Prostate gland (tissue), 2 donors: ENCODE data around the gene SEPTIN7. TPM values are rescaled to one million over a fixed set of nuclear protein-coding genes. Genes with fewer than 3 reads are reported as not detected.

ENCODE experiments used
- DNase-seq: peaks from one replicate; pipeline ENCODE4 v3.0.0-alpha.2; 2019; ENCODE audit warnings: low spot score
- H3K27ac ChIP-seq, 2 donors: fragments of 200-600 bp; sonication (generic); 2 replicates each; pipeline ENCODE4 v1.5.1; 2017 to 2019
- H3K27me3 ChIP-seq: fragments of 200-600 bp; sonication (generic); replicated peaks from 2 replicates; pipeline ENCODE4 v1.5.1; 2019; ENCODE audit not compliant: insufficient read depth
- H3K36me3 ChIP-seq, 2 donors: fragments of 200-600 bp; sonication (generic); 1 replicate in 1 of 2; 2 replicates in 1 of 2; pipeline versions ENCODE4 v1.5.1 to v1.8.1; 2017 to 2019
- H3K4me1 ChIP-seq: fragments of 200-600 bp; sonication (generic); replicated peaks from 2 replicates; pipeline ENCODE4 v1.5.1; 2019
- H3K4me3 ChIP-seq, 2 donors: fragments of 200-600 bp; sonication (generic); 2 replicates each; pipeline ENCODE4 v1.5.1; 2017 to 2019
- H3K9me3 ChIP-seq: fragments of 200-600 bp; sonication (generic); 2 replicates; pipeline ENCODE4 v1.5.1; 2017
- CTCF ChIP-seq, 4 experiments: fragments of 200-600 bp in 2 of 4; fragments of 450-650 bp in 2 of 4; sonication (generic) in 2 of 4; IDR thresholded peaks; 1 replicate in 3 of 4; 2 replicates in 1 of 4; pipeline ENCODE4 v1.5.1; 2016 to 2019; ENCODE audit warnings: antibody characterized with exemption in 4 of 4, mild to moderate bottlenecking in 2 of 4, moderate library complexity in 2 of 4
- POLR2A ChIP-seq: fragments of 450-650 bp; IDR thresholded peaks from one replicate; pipeline ENCODE4 v1.6.1; 2016; ENCODE audit warnings: antibody characterized with exemption, mild to moderate bottlenecking
- POLR2AphosphoS5 ChIP-seq: sonication (generic); formaldehyde crosslinking; IDR thresholded peaks from one replicate; pipeline ENCODE4 v1.6.1; 2017; ENCODE audit warnings: antibody characterized with exemption
- WGBS: methylation state at CpG from one replicate; pipeline ENCODE4 v1.1.5; 2018; 5-methylcytosine and 5-hydroxymethylcytosine counted together
- intact Hi-C: fragments of 100-400 bp; cut with DNase I; formaldehyde crosslinking; loops from one replicate; pipeline ENCODE4 v1.14.2; 2022
- total RNA-seq, 2 donors: library from RNA; depleted of rRNA; stranded (reverse); fragments of >200 nt; gene quantifications; one replicate each; pipeline ENCODE4 v1.1.0, GENCODE V29; 2016

SEPTIN7 gene
- total RNA-seq, 2 donors from 2014 or later = 135 to 136 TPM

DNA sequence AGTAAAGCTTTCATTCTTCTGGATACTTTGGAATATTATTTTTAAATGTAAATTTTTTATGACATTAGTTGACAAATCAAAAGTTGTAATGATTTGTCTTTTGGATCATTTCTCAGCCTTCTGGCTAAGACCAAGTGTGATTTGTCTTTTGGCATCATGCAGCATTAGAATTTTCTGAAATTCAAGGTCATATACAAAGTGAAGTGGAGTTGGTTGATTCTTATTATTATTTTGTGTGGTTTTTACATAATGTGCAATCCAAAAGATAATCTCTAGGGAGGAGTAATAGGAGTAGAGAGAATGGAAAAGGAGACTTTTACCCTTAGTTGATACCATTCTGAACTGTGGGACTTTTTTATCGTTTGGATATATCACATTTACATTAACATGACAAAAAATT, 24.2 kb upstream of the SEPTIN7 start:
- 86% methylated on average over 1 of the region's 1 CpG for WGBS
- DNase-seq = no peak
- intact Hi-C loops = no loop called here
- no peaks in the 10 kb centered on the region for H3K27me3 ChIP-seq
- H3K4me3 ChIP-seq = no peak overlapping the region
- H3K9me3 ChIP-seq = no peaks in the 10 kb centered on the region
- TF ChIP-seq CTCF (IDR thresholded peaks at IDR 0.05) = no peak
- TF ChIP-seq POLR2AphosphoS5 = no peak
- no peak for TF ChIP-seq POLR2A
- no peak overlapping the region for H3K27ac ChIP-seq
- no peaks in the 10 kb centered on the region for H3K36me3 ChIP-seq
- H3K4me1 ChIP-seq = no peaks in the 10 kb centered on the region

DNA sequence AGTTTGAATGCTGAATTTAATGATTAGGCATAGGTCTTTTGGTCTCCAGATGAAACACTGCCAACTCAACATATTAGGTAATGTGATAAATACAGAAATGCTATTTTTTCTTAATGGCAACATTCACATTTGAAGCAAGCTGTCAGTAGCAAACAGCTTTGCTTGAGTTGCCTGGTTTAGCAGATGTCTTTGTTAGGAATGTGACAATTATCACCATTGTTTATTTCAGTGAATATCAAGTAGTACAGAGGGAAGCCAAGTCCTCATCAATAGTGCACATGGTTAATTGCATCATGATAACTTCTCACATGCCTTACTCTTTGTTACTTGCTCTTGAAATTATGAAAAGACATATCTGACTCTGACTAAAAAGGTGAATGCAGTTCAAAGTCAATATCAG, 23.7 kb upstream of the SEPTIN7 start:
- Histone ChIP-seq H3K9me3 (no peaks in the 10 kb centered on the region), H3K4me1 (no peaks in the 10 kb centered on the region), H3K27me3 (no peaks in the 10 kb centered on the region), H3K36me3 (no peaks in the 10 kb centered on the region), H3K4me3 (no peak overlapping the region), H3K27ac (no peak overlapping the region)
- TF ChIP-seq CTCF (IDR thresholded peaks at IDR 0.05) = no peak
- no peak for TF ChIP-seq POLR2A
- no peak for TF ChIP-seq POLR2AphosphoS5
- intact Hi-C loops = no loop called here
- DNase-seq = no peak

- intact Hi-C loops = no loop called here
- Histone ChIP-seq H3K27me3 (no peaks in the 10 kb centered on the region), H3K4me1 (no peaks in the 10 kb centered on the region), H3K9me3 (no peaks in the 10 kb centered on the region), H3K4me3 (no peak overlapping the region), H3K36me3 (no peaks in the 10 kb centered on the region), H3K27ac (no peak overlapping the region)
- DNase-seq = no peak
- no peak for TF ChIP-seq CTCF (IDR thresholded peaks at IDR 0.05)
- WGBS = 72% methylated on average over 1 of the region's 1 CpG
These were observed 20.8 kb upstream of the SEPTIN7 start for GRCh38 chr7:35780070-35780469.

DNA sequence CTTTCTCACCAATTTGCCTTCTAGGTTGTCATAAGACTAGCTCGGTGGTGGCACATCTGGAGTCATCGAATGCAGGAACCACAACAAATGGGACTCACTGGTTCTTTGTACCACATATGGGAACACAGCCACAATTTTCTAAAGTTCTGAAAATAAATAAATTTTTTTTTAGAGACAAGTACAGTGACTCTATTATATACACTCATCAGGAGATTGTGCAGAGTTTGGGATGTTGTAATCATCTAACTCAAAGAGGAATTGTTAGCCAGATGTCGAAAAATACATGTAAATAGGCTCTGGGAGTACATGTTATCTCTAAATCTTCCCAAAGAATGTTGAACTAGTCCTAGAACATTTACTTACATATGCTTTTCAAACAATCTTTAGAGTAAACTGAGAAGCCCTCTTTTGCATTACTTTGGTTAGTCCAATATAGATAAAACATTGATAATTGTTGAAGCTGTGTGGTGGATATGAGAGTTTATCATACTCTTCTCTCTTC, 19.6 kb upstream of the SEPTIN7 start:
- Histone ChIP-seq H3K4me3 (no peak overlapping the region), H3K9me3 (no peaks in the 10 kb centered on the region), H3K4me1 (no peaks in the 10 kb centered on the region), H3K27ac (no peak overlapping the region), H3K27me3 (no peaks in the 10 kb centered on the region), H3K36me3 (no peaks in the 10 kb centered on the region)
- intact Hi-C loops = no loop called here
- WGBS = 57% methylated on average over 3 of the region's 3 CpGs
- DNase-seq = no peak
- TF ChIP-seq POLR2AphosphoS5 (no peak), CTCF (IDR thresholded peaks at IDR 0.05) (no peak), POLR2A (no peak)

GRCh38 chr7:35781767-35782515, 18.9 kb upstream of the SEPTIN7 start:
- TF ChIP-seq POLR2AphosphoS5 = no peak
- TF ChIP-seq CTCF (IDR thresholded peaks at IDR 0.05) = no peak
- Histone ChIP-seq H3K27me3 (no peaks in the 10 kb centered on the region), H3K4me1 (no peaks in the 10 kb centered on the region), H3K27ac (no peak overlapping the region), H3K36me3 (no peaks in the 10 kb centered on the region), H3K9me3 (no peaks in the 10 kb centered on the region), H3K4me3 (no peak overlapping the region)
- intact Hi-C loops = no loop called here
- DNase-seq = no peak
- 84% methylated on average over 9 of the region's 9 CpGs for WGBS
